ENCODE measurements around the gene FAM20B.
A peak's percentile ranks its signal among the peaks of the same experiment; 100 is the strongest.
"Not testable (repeated sequence)": the region's sequence is repeated elsewhere in the genome, so short reads cannot be mapped to it uniquely, and the experiment has no call there.

Gene FAM20B

GRCh38 chr1:179025975-179026812 lies 500 bp downstream of the FAM20B start:
- DNase-seq: peak; percentile 19

GRCh38 chr1:179026813-179027669 lies 1.3 kb downstream of the FAM20B start:
- no peak for DNase-seq

DNA sequence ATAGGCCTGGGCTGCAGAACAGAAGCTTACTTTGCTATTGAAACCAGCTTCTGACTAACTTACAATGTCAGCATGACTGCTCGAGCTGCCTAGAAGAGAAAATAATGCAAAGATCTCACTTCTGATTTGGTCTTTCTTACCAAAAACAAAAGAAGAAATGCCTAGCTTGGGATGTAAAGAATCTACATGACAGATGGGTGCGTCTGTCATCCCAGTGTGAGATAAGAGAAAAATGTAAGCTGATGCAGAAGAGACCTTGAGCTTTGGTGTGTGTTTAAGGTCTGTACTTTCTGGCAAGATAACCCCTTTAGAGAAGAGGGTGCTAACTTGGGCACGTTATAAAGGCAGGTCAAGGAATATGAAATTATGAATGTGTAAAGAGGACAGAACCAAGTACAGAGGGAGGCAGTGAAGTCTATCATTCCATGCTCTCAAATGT lies 3.6 kb downstream of the FAM20B start:
- no peak for DNase-seq

GRCh38 chr1:179030130-179030529 lies 4.4 kb downstream of the FAM20B start:
- no peak for DNase-seq

DNA sequence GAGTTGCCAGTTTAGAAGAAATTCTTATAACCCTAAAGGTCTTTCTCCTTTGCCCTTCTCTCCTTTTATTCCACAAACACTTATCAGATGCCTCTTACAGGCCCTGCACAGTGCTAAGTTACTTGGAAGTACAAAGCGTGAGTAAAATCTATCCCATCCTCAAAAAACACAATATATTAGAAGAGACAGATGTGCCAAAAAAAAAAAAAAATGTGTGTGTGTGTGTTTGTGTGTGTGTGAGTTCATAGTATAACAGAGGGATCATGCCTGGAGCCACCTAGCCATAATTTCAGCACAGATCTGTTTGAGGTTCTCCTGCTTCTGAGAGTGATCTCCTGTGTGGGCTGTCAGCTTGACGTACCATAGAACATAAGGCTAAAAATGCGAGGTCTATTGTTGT lies 5.0 kb downstream of the FAM20B start:
- no peak for DNase-seq

DNA sequence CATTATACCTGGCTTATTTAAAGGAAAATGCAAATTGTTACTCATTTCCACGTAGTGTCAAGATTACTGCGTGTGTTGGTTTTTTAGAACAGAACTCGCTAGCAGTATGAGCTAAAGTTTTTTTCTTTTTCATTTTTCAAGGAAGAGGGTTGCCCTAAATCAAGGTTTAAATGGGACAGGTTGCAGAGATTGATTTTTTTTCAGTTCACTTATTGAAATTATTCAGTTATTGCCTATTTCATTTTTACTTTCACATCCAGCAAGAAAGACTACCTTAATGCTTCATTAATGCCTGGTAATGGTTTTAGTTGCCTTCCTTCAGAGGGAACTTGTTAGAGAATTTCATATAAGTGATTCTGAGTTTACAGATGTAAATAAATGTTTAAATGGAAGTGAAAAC lies 5.6 kb downstream of the FAM20B start:
- no peak for DNase-seq

DNA sequence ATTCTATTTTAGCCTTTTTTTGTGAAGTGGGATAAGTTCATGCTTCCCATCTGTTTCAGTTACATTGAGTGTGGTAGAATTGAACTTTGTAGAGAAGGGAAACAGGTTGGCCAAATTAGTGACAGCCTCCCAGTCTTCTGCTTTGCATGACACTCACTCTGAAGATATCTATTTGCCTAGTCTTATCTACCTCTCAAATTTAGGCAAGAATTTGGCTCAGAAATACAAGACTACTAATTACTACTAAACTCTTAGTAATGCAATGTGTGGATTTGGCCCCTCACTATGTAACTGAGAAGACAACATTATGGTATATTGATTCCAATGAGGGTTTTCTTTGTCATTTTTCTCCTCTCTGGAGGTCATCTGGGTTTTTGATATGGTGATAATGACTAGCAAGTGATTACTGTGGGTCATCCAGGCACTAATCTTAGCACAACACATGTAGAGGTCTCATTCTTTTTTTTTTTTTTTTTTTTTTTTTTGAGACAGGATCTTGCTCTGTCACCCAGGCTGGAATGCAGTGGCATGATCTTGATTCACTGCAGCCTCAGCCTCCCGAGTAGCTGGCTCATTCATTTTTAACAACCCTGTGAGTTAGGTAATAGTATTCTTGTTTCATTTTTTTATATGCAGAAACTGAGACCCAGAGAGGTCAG lies 6.3 kb downstream of the FAM20B start:
- no peak for DNase-seq

DNA sequence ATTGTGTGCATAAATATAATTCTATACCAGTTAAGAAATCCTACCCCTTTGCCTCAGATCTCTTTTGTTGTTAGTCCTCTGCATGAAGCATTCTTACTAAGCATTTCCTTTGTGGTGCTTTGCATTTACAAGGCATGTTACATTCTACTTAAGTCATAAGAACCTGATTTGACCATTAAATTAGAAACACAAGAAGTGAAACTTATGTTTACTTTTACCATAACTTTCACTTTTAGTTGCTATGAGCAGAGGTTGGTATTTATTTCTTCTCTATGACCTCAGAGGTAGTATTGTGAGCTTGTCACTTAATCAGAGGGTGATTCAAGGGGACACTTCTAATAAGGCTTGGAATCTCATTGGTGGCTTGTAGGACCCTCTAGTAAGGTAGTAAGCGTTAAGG lies 9.0 kb downstream of the FAM20B start:
- DNase-seq: no peak

- no peak for DNase-seq
Measured at GRCh38 chr1:179036844-179037465, 11.3 kb downstream of the FAM20B start.

- DNase-seq: no peak
Measured at GRCh38 chr1:179038528-179039281, 13.0 kb downstream of the FAM20B start.

GRCh38 chr1:179039502-179040174 lies 13.9 kb downstream of the FAM20B start:
- not testable (repeated sequence) for DNase-seq

DNA sequence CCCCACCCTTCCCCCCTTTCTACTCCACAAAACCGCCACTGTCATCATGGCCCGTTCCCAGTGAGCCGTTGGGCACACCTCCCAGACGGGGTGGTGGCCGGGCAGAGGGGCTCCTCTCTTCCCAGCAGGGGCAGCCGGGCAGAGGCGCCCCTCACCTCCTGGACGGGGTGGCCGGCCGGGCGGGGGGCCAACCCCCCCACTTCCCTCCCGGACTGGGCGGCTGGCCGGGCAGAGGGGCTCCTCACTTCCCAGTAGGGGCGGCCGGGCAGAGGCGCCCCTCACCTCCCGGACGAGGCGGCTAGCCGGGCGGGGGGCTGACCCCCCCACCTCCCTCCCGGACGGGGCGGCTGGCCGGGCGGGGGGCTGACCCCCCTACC lies 14.5 kb downstream of the FAM20B start:
- not testable (repeated sequence) for DNase-seq

DNA sequence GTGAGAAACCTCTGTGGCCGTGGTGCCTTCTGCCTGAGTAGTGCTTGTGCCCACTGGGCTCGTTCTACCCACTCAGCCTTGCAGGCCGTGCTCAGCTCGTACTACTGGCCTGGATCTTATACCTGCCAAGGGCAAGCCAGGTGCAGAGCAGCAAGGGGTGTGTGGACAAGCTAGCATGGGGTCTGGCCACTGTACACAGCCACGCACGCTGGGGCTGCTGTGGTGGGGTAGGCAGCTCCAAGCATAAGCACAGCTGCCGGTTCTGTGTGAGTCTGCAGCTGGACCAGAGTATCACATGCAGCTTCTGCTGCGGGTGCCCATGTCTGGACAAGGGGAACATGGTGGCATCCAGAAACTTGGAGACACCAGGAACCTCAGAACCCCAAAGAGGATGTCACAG lies 16.4 kb downstream of the FAM20B start:
- DNase-seq: no peak

DNA sequence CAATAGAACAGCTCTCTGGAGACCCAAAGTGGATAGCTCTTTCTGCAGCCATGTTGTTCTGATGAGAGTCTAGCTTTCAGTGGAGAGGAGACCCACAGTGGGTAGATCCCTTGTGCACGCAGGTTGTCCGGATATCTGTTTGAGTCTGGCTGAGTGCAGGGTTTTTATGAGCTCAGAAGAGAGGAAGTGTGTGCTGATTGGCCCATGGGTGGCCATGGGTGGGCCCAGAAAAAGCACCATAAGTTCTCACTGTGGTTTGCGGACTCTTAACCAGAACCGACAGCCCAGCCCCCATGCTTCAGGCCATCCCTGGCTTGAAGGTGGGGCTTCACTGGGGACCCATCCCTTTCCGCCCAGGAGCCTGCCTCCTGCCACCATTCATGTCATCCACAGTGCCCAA lies 17.0 kb downstream of the FAM20B start:
- no peak for DNase-seq

DNA sequence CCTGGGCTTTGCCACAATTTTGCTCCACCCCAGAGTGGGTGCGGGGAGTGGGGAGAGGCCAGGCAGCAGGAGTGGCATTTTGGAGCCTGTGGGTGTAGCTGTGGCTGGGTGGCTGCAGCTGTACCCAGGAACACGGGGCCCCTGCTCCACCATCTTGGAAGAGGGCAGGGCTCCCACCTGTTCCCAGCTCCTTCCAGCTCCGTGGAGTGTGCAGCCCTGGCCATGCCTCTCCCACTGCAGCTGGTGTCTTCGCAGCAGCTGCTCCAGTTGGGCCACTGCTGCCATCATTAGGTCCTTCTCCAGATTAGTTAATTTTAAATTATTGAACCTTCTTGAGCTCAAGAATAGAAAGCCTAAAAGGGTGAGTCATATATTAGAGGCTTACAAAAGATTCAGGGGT lies 17.6 kb downstream of the FAM20B start:
- no peak for DNase-seq

DNA sequence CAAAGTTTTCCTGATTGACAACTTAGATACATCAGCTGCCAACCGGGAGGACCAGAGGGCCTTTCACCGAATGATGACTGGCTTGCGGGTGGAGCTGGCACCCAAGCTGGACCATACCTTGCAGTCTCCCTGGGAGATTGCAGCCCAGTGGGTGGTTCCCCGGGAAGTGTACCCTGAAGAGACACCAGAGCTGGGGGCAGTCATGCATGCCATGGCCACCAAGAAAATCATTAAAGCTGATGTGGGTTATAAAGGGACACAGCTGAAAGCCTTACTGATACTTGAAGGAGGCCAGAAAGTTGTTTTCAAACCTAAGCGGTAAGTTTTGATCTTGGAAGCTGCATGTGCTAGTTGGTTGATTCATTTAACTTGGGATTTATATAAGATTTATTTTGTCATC lies 18.2 kb downstream of the FAM20B start:
- DNase-seq: no peak

DNA sequence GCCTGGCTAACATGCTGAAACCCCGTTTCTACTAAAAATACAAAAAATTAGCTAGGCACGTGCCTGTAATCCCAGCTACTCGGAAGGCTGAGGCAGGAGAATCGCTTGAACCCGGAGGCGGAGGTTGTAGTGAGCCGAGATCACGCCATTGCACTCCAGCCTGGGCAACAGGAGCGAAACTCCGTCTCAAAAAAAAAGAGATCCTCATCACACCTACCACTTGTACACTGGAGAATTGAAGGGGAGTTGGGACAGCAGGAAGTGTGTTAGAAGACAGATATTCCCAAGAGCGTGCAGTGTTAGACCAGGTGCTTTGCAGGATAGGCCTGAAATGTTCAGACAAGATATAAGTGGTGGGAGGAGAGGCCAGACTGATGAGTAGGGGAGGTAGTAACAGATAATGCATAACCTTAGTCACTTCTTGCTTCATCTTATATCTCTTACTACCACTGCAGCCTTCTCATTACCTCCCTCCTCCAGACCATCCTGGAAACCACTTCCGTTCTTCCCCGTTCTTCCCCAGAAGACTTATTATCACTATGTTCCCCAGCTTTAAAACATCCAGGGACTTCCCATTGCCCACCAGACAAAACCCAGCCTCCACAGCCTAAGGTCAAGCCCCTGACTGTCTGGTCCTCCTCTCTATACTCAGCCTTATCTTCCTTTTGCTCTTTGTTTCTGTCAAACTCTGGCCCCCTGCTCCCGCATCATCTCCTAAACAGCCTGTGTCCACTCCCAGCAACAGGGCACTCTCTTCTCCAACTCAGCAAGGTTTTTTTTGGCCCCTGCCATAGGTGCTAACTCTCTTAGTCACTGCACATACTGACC lies 21.3 kb downstream of the FAM20B start:
- no peak for DNase-seq

GRCh38 chr1:179047636-179047997 lies 21.9 kb downstream of the FAM20B start:
- peak; percentile 5 for DNase-seq

DNA sequence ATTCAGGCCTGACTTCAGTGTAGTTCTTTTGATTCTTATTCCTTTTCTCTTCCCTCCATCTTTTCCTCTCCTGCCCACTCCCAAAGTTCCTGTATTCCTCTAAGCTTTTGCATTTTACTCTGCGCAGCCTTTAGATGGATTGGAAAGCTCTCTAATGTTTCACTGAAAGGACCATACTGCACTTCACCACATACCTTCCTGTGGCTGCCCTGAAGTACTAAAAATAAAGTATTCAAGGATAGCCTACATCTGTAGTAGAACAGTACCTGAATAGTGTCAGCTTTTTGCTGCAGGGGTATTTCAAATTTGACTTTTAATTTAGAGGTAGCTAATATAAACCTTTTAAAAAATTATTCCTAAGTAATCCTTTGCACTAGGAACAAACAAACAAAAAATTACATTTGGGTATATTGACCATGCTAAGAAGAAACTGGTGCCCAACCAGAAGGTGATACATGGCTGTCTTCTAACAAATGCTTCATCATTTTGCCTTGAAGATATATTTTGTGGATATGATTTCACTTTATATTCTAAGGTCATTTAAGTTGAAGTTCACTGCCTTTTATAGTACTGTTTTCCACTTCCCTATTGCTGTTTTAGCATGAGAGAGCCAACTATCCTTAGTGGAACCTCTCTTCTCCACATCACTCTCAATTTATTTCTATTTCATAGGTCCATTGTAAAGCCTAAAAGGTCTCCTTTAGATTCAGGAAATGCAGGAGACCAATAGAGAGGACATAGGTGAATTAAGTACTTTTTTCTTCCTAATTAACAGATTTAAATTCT lies 22.8 kb downstream of the FAM20B start:
- no peak for DNase-seq

DNA sequence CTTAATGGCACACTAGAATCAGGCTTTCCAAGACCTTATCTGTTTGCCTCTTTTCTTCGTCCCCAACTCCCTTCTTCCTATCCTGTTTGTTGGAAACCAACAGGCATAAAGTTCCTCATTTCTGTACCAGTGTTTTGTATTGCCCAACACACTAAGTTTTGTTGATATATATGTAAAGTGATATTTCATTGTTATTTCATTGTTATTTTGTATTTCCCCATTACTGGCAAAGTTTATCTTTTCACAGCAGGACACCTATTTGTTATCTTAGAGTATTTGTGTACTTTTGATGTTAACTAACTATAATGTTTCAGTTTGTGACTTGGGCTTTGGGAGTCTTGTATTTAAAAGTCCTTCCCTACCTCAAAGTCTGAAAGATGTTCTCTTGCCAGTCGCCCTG lies 27.1 kb downstream of the FAM20B start:
- no peak for DNase-seq

Data from NCI-H1417 treated with DMSO at 0.1 percent for 48 hours (cell line).